Activated B cell treated with CpG ODN at 0.5 μM for 24 hours (primary cell): ENCODE data around the gene TPRX1. TPM values are rescaled to one million over a fixed set of nuclear protein-coding genes. Genes with fewer than 3 reads are reported as not detected.

ENCODE experiments used
- ATAC-seq: fragments of 200-7000 bp; cut with Tn5 transposase; one replicate; pipeline ENCODE4 v1.10.0; 2021; ENCODE audit warnings: low read depth, mild to moderate bottlenecking, moderate library complexity
- CTCF ChIA-PET: fragments of 350-600 bp; sonication (Branson Sonifier 250); formaldehyde crosslinking; loops from one replicate; lab custom pipeline; 2021; ENCODE audit warnings: antibody characterized with exemption; lab: Charles Lee
- POLR2A ChIA-PET: fragments of 350-600 bp; sonication (Branson Sonifier 250); formaldehyde crosslinking; loops from one replicate; lab custom pipeline; 2021; ENCODE audit warnings: antibody characterized with exemption; lab: Charles Lee
- DNase-seq: peaks from one replicate; pipeline ENCODE4 v3.0.0; 2022
- H3K27ac Mint-ChIP-seq: one replicate; pipeline ENCODE4 v1.8.0; 2020; ENCODE audit warnings: mixed read lengths
- H3K27me3 Mint-ChIP-seq: one replicate; pipeline ENCODE4 v1.8.0; 2021; ENCODE audit warnings: mixed read lengths
- H3K36me3 Mint-ChIP-seq: one replicate; pipeline ENCODE4 v1.8.0; 2021; ENCODE audit warnings: low read depth, mixed read lengths
- H3K4me1 Mint-ChIP-seq: one replicate; pipeline ENCODE4 v1.8.0; 2021; ENCODE audit warnings: mixed read lengths
- H3K4me3 Mint-ChIP-seq: one replicate; pipeline ENCODE4 v1.8.0; 2020; ENCODE audit warnings: mild to moderate bottlenecking, mixed read lengths
- H3K9me3 Mint-ChIP-seq: one replicate; pipeline ENCODE4 v1.8.0; 2020; ENCODE audit warnings: mixed read lengths
- CTCF ChIP-seq: fragments of 200-600 bp; IDR thresholded peaks from one replicate; pipeline ENCODE4 v1.8.0; 2022; ENCODE audit warnings: antibody characterized with exemption, mild to moderate bottlenecking
- intact Hi-C: fragments of 100-400 bp; cut with micrococcal nuclease; formaldehyde crosslinking; loops from one replicate; pipeline ENCODE4 v1.15.1; 2024
- total RNA-seq: library from RNA; stranded (reverse); gene quantifications from 2 replicates; pipeline ENCODE4 v1.2.3, GENCODE V29; 2022

Gene TPRX1
- total RNA-seq, 1 donor from 2014 or later = not detected

- Mint-ChIP-seq H3K4me1 (no peaks in the 10 kb centered on the region), H3K9me3 (peaks cover 3% of the 10 kb centered on the region), H3K27ac (no peak overlapping the region), H3K4me3 (no peak overlapping the region), H3K27me3 (no peaks in the 10 kb centered on the region), H3K36me3 (peaks cover 29% of the 10 kb centered on the region)
- no peak for TF ChIP-seq CTCF
- CTCF ChIA-PET = no interaction called here
- intact Hi-C loops = no loop called here
- DNase-seq (no peak), ATAC-seq (no peak)
- POLR2A ChIA-PET = no interaction called here
These were observed 42.8 kb downstream of the TPRX1 start for GRCh38 chr19:47761566-47761965.

- no peaks in the 10 kb centered on the region for H3K27me3 Mint-ChIP-seq
- no peaks in the 10 kb centered on the region for H3K4me1 Mint-ChIP-seq
- intact Hi-C loops = no loop called here
- ChIA-PET CTCF (interaction anchor here (0.9 kb wide), 1 partner anchor 32 kb away, joined by 5 read pairs; no protein-coding TSS in a partner anchor), POLR2A (no interaction called here)
- H3K4me3 Mint-ChIP-seq = no peak overlapping the region
- DNase-seq = no peak
- H3K9me3 Mint-ChIP-seq = peaks cover 3% of the 10 kb centered on the region
- no peak overlapping the region for H3K27ac Mint-ChIP-seq
- peaks cover 38% of the 10 kb centered on the region for H3K36me3 Mint-ChIP-seq
- no peak for ATAC-seq
- no peak for TF ChIP-seq CTCF
These were observed 43.7 kb downstream of the TPRX1 start for GRCh38 chr19:47760632-47760999.

- Mint-ChIP-seq H3K27ac (no peak overlapping the region), H3K4me3 (no peak overlapping the region), H3K9me3 (peaks cover 3% of the 10 kb centered on the region), H3K36me3 (peaks cover 52% of the 10 kb centered on the region), H3K27me3 (no peaks in the 10 kb centered on the region), H3K4me1 (no peaks in the 10 kb centered on the region)
- no peak for TF ChIP-seq CTCF
- ChIA-PET CTCF (no interaction called here), POLR2A (no interaction called here)
- intact Hi-C loops = no loop called here
- ATAC-seq (no peak), DNase-seq (no peak)
These were observed 45.9 kb downstream of the TPRX1 start for GRCh38 chr19:47758443-47758804.

GRCh38 chr19:47757617-47758442 is 46.5 kb downstream of the TPRX1 start:
- ChIA-PET CTCF (no interaction called here), POLR2A (interaction anchor here (3.2 kb wide), 1 partner anchor 12 kb away, joined by 12 read pairs; the partner anchor contains the start of gene NOP53)
- peaks cover 58% of the 10 kb centered on the region for H3K36me3 Mint-ChIP-seq
- H3K27me3 Mint-ChIP-seq = no peaks in the 10 kb centered on the region
- no peaks in the 10 kb centered on the region for H3K4me1 Mint-ChIP-seq
- peaks cover 3% of the 10 kb centered on the region for H3K9me3 Mint-ChIP-seq
- no peak overlapping the region for H3K4me3 Mint-ChIP-seq
- DNase-seq (no peak), ATAC-seq (no peak)
- no peak for TF ChIP-seq CTCF
- intact Hi-C loops = no loop called here
- no peak overlapping the region for H3K27ac Mint-ChIP-seq

GRCh38 chr19:47756953-47757608 is 47.3 kb downstream of the TPRX1 start:
- Mint-ChIP-seq H3K4me1 (no peaks in the 10 kb centered on the region), H3K27ac (no peak overlapping the region), H3K27me3 (no peaks in the 10 kb centered on the region), H3K36me3 (peaks cover 66% of the 10 kb centered on the region), H3K4me3 (no peak overlapping the region), H3K9me3 (peaks cover 3% of the 10 kb centered on the region)
- no peak for DNase-seq
- TF ChIP-seq CTCF = no peak
- ChIA-PET POLR2A (interaction anchor here (0.5 to 3.2 kb wide), 2 partner anchors 11 to 1565 kb away, joined by 3 to 12 read pairs; partner anchors contain the start of gene NOP53), CTCF (no interaction called here)
- intact Hi-C loops = no loop called here
- ATAC-seq = no peak
